Smooth muscle cell (in vitro differentiated cells): ENCODE results near the gene CPXM2. TPM values are rescaled to one million over a fixed set of nuclear protein-coding genes. Genes with fewer than 3 reads are reported as not detected.

Experiments
- DNase-seq: peaks from one replicate; lab custom pipeline; 2025; ENCODE audit not compliant: unreplicated experiment; lab: John Stamatoyannopoulos, UW
- H2AFZ ChIP-seq: fragments of 200-600 bp; sonication (generic); 2 replicates; pipeline ENCODE4 v1.6.0; 2016; ENCODE audit warnings: antibody characterized with exemption, low read depth, mild to moderate bottlenecking
- H3F3A ChIP-seq: fragments of 200-600 bp; sonication (generic); 2 replicates; pipeline ENCODE4 v1.6.0; 2017; ENCODE audit warnings: antibody characterized with exemption, low read depth
- H3K27ac ChIP-seq: fragments of 200-600 bp; sonication (generic); 2 replicates; pipeline ENCODE4 v1.5.1; 2016; ENCODE audit warnings: low read depth, mild to moderate bottlenecking
- H3K27me3 ChIP-seq: fragments of 200-600 bp; sonication (generic); 2 replicates; pipeline ENCODE4 v1.6.1; 2016; ENCODE audit warnings: low read depth, mild to moderate bottlenecking
- H3K36me3 ChIP-seq: fragments of 200-600 bp; sonication (generic); 2 replicates; pipeline ENCODE4 v1.5.1; 2016; ENCODE audit warnings: low read depth
- H3K4me1 ChIP-seq: fragments of 200-600 bp; sonication (generic); 2 replicates; pipeline ENCODE4 v1.5.1; 2016; ENCODE audit warnings: low read depth
- H3K4me2 ChIP-seq: fragments of 200-600 bp; sonication (generic); 2 replicates; pipeline ENCODE4 v1.6.0; 2016; ENCODE audit warnings: mild to moderate bottlenecking
- H3K4me3 ChIP-seq: fragments of 200-600 bp; sonication (generic); 2 replicates; pipeline ENCODE4 v1.5.1; 2016; ENCODE audit warnings: mild to moderate bottlenecking
- H3K79me2 ChIP-seq: fragments of 200-600 bp; sonication (generic); 2 replicates; pipeline ENCODE4 v1.6.0; 2016; ENCODE audit warnings: low read depth, mild to moderate bottlenecking
- H3K9ac ChIP-seq: fragments of 200-600 bp; sonication (generic); 2 replicates; pipeline ENCODE4 v1.6.0; 2016; ENCODE audit warnings: low read depth
- H3K9me3 ChIP-seq: fragments of 200-600 bp; sonication (generic); replicated peaks from 2 replicates; pipeline ENCODE4 v1.5.1; 2016; ENCODE audit warnings: low read depth
- H4K20me1 ChIP-seq: fragments of 200-600 bp; sonication (generic); 2 replicates; pipeline ENCODE4 v1.6.0; 2016; ENCODE audit warnings: low read depth
- CTCF ChIP-seq: fragments of 200-600 bp; sonication (generic); IDR thresholded peaks from 2 replicates; pipeline ENCODE4 v1.5.1; 2017; ENCODE audit warnings: borderline replicate concordance, mild to moderate bottlenecking, antibody characterized with exemption; ENCODE audit not compliant: insufficient read depth, poor library complexity, severe bottlenecking
- WGBS: methylation state at CpG from one replicate; pipeline ENCODE4 v1.1.7; 2016; ENCODE audit warnings: low lambda C conversion rate; 5-methylcytosine and 5-hydroxymethylcytosine counted together
- polyA plus RNA-seq: library from polyadenylated mRNA; unstranded; fragments of >200 nt; fragmentation: Nextera tagmentation; extraction: Ambion mirVana; gene quantifications from 2 replicates; pipeline ENCODE4 v1.2.1, GENCODE V29; 2016
- total RNA-seq: library from RNA; depleted of rRNA; stranded (reverse); fragments of >200 nt; gene quantifications from 2 replicates; pipeline ENCODE4 v1.2.3, GENCODE V29; 2014

Gene CPXM2
- total and polyA plus RNA-seq, 2 experiments from 2014 or later, result 31.2 to 65.5 TPM

- Histone ChIP-seq H2AFZ (no peak overlapping the region), H3K4me1 (peaks cover 27% of the 10 kb centered on the region), H3K4me3 (no peak overlapping the region), H3K79me2 (no peaks in the 10 kb centered on the region), H3K27me3 (no peaks in the 10 kb centered on the region), H3K9ac (no peak overlapping the region), H3F3A (no peaks in the 10 kb centered on the region), H3K4me2 (no peak overlapping the region), H3K27ac (no peak overlapping the region), H3K36me3 (no peaks in the 10 kb centered on the region), H3K9me3 (no peaks in the 10 kb centered on the region), H4K20me1 (no peaks in the 10 kb centered on the region)
- WGBS, result 56% methylated on average over 7 of the region's 7 CpGs
- no peak for TF ChIP-seq CTCF
- DNase-seq, result no peak
Measured at GRCh38 chr10:123778719-123779517, 112.7 kb downstream of the CPXM2 start.

- Histone ChIP-seq H2AFZ (no peak overlapping the region), H4K20me1 (no peaks in the 10 kb centered on the region), H3K36me3 (no peaks in the 10 kb centered on the region), H3K27ac (no peak overlapping the region), H3K9me3 (no peaks in the 10 kb centered on the region), H3K4me3 (no peak overlapping the region), H3F3A (no peaks in the 10 kb centered on the region), H3K4me2 (no peak overlapping the region), H3K27me3 (no peaks in the 10 kb centered on the region), H3K79me2 (no peaks in the 10 kb centered on the region), H3K9ac (no peak overlapping the region), H3K4me1 (peaks cover 24% of the 10 kb centered on the region)
- WGBS, result 83% methylated on average over 3 of the region's 3 CpGs
- DNase-seq, result no peak
- no peak for TF ChIP-seq CTCF
Measured at GRCh38 chr10:123777881-123778280, 113.7 kb downstream of the CPXM2 start.

- H3K4me2 ChIP-seq, result no peak overlapping the region
Measured at GRCh38 chr10:123774132-123774742, 117.4 kb downstream of the CPXM2 start.

More at GRCh38 chr10:123774132-123774742, 117.4 kb downstream of the CPXM2 start:
- no peak for TF ChIP-seq CTCF
- 92% methylated on average over 11 of the region's 11 CpGs for WGBS
- no peaks in the 10 kb centered on the region for H3K27me3 ChIP-seq
- H3K9ac ChIP-seq, result no peak overlapping the region
- H3K4me1 ChIP-seq, result peaks cover 5% of the 10 kb centered on the region
- H3K36me3 ChIP-seq, result no peaks in the 10 kb centered on the region
- H3K4me3 ChIP-seq, result no peak overlapping the region
- no peak overlapping the region for H3K27ac ChIP-seq
- no peaks in the 10 kb centered on the region for H3K79me2 ChIP-seq
- no peak overlapping the region for H2AFZ ChIP-seq
- no peaks in the 10 kb centered on the region for H3F3A ChIP-seq
- no peak for DNase-seq
- H4K20me1 ChIP-seq, result no peaks in the 10 kb centered on the region
- no peaks in the 10 kb centered on the region for H3K9me3 ChIP-seq
